Suprapubic skin (tissue), 3 donors: Measurements from ENCODE around the gene XRCC5.

ENCODE experiments used
- CTCF ChIP-seq, 2 donors: fragments of 200-600 bp in 1 of 2; fragments of 450-650 bp in 1 of 2; sonication (generic) in 1 of 2; IDR thresholded peaks; one replicate each; pipeline ENCODE4 v1.5.1; 2016 to 2019; ENCODE audit warnings: antibody characterized with exemption in 2 of 2, mild to moderate bottlenecking in 1 of 2, moderate library complexity in 1 of 2
- POLR2A ChIP-seq, 2 donors: fragments of 450-650 bp; IDR thresholded peaks; one replicate each; pipeline ENCODE4 v1.6.1; 2017; ENCODE audit warnings: antibody characterized with exemption in 2 of 2, mild to moderate bottlenecking in 2 of 2, moderate library complexity in 2 of 2

- TF ChIP-seq CTCF (IDR thresholded peaks at IDR 0.05) (no peak), POLR2A (IDR thresholded peaks at IDR 0.05) (no peak)
These were observed 27.5 kb upstream of the XRCC5 start, which contains the start of the genes PECR and TMEM169 for GRCh38 chr2:216081487-216082116.
